HPDE6-E6E7 (cell line): Measurements from ENCODE around the gene HMGXB3.
A peak's percentile ranks its signal among the peaks of the same experiment; 100 is the strongest.
"Not testable (repeated sequence)": the region's sequence is repeated elsewhere in the genome, so short reads cannot be mapped to it uniquely, and the experiment has no call there.

ENCODE experiments used
- DNase-seq: peaks from one replicate; pipeline ENCODE4 v3.0.0; 2011; ENCODE audit warnings: missing footprints; ENCODE audit errors: extremely low spot score

Gene HMGXB3

DNA sequence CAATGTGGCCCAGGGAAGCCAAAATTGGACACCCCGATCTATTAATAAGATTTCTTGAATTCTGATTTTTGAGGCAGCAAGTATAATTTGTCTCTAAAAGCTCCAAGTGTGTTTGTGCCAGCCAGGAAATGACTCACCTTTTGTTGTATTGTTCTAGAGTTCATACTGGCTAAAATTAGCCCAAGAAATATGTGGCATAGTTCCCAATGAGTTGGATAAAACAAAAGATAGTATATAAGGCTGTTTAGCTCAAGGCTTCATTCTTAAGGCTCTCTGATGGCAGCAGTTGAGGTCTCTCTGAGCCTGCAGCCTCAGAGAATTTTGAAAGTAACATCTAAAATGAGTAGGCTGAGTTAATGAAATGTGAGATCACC lies 21.6 kb downstream of the HMGXB3 start:
- DNase-seq, result peak; percentile 67

DNA sequence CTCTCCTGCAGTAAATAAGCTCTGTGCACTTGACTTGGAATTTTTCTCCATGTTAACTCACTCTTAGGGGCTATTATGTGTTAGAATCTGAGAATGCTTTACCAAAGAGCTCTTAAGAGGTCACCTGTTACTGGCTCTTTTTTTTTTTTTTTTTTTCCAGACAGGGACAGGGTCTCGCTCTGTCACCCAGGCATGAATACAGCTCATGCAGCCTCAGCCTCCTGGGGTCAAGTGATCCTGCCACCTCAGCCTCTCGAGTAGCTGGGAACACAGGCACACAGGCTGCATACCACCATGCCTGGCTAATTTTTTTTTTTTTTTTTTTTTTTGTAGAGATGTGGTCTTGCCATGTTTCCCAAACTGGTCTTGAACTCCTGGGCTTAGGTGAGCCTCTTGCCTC lies 22.1 kb downstream of the HMGXB3 start:
- DNase-seq, result no peak

DNA sequence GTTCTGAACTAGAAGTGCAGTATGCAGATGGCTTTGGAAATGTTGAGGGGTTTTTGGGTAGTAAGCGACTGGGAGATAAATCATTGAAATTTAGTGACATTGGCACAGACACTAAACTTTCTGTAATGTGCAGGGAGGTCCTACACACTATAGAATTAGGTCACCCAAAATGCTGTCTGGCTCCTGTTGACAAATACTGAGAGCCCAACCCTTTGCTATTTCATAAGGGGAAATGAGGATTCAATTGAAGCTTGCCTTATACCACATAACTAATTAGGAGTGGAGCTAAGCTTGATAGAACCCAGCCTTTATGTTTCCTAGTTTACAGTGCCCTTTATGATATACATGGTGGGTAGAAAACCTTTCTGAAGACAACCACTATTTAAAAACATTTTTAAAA lies 22.6 kb downstream of the HMGXB3 start:
- no peak for DNase-seq

DNA sequence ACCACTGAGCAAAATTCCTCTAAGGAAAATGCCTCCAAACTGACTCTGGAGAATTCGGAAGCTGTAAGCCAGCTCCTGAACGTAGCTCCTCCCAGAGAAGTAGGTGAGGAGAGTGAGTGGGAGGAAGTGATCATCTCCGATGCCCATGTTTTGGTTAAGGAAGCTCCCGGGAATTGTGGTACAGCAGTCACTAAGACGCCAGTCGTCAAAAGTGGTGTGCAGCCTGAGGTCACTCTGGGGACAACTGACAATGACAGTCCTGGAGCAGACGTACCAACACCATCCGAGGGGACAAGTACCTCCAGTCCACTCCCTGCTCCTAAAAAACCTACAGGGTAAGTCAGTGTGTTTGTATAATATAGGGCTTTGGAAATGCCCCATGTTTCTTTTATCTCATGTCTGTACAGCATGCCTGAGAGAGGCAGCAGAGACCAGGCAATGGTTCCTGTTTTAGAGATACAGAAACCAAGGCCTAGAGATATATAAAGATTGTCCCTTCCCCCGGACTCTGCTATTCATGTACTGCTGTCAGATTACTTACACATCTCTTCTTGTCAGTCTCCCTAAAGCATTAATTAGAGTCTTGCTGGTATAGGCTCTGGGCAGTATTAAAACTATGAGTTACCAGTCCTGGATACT lies 23.9 kb downstream of the HMGXB3 start:
- no peak for DNase-seq

DNA sequence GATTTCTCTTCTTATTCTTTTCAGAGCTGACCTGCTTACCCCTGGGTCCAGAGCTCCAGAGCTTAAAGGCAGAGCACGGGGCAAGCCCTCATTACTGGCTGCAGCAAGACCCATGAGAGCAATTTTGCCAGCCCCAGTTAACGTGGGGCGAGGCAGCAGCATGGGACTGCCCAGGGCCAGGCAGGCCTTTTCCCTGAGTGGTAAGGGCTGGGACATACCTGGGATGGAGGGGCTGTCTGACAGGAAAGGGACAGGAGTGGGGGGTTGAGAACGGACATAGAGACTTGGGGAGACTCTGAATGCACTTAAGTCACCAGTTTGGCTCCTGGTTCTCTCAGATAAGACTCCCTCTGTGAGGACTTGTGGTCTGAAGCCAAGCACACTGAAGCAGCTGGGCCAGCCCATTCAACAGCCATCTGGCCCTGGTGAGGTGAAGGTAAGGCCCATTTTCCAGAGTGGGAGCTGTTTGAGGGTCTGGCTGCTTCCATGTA lies 26.2 kb downstream of the HMGXB3 start:
- DNase-seq, result no peak

DNA sequence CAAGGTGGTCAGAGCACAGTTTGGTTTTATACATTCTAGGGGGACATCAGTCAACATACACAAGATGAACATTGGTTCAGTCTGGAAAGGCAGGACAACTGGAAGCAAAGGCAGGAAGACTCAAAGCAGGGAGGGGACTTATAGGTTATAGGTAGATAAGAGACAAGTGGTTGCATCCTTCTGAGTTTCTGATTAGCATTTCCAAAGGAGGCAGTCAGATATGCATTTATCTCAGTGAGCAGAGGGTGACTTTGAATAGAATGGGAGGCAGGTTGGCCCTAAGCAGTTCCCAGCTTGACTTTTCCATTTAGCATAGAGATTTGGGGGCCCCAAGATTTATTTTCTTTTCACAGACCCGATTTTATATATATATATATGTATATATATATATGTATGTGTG lies 27.5 kb downstream of the HMGXB3 start:
- DNase-seq, result not testable (repeated sequence)

DNA sequence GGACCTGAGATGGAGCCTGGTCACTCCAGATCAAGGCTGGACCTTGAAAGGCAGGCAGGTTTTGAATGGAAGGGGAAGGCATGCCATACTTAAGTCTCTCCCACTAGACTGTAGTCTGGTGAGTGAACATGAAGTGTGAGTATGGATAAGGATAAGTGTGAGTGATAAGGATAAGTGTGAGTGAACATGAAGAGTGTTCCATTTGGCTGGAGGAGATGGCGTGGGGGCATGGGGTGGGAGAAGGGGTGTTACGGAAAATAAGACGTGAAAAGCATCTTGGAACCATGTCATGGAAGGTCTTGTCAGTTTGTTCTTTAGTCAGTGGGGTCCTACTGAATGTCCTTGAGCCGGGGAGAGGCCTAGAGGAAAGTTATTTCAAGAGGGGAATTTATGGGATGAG lies 32.8 kb downstream of the HMGXB3 start:
- DNase-seq, result no peak

DNA sequence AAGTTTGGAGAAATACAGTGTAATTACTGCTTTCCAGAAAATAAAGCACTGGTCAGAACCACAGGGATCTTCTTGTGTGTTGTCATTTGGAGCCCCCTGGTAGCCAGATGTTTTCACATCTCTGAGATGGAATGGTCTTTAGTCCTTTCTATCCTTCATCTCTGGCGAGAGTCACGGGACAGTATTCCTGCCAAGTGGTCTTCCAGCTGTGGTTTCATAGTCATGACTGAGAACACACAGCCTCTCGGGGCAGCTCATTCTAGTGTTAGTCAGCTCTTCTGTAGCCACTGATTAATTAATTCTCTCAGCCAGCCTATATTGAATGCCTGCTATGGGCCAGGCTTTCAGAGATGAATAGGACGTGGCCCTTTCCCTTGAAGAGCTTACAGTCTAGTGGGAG lies 34.1 kb downstream of the HMGXB3 start:
- no peak for DNase-seq

DNA sequence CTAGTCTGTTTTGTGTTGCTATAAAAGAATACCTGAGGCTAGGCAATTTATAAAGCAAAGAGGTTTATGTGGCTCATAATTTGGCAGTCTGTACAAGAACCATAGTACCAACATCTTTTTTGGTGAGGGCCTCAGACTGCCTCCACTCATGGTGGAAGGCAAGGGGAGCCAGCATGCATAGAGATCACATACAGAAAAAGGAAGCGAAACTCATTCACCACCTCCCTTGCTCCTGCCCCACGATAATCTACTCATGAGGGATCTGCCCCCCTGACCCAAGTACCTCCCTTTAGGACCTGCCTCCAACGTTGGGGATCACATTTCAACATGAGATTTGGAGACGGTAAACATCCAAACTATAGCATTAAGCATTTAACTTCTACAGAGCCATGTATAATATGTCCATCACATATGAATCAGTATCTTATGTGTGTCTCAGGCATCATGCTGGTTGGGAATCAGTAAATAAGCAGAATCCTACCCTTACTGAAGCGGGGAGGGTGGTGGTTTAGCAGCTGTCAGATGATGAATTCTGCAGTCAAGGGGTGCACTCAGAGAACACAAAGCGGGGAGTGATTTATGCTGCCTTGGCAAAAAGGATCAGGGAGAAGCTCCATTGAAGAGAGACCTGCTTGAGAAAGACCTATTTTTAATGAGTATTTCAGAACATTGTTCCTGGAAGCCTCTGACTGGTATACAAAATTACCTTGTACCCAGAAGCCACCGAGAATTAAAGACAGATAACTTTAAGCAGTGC lies 34.8 kb downstream of the HMGXB3 start:
- DNase-seq, result no peak

DNA sequence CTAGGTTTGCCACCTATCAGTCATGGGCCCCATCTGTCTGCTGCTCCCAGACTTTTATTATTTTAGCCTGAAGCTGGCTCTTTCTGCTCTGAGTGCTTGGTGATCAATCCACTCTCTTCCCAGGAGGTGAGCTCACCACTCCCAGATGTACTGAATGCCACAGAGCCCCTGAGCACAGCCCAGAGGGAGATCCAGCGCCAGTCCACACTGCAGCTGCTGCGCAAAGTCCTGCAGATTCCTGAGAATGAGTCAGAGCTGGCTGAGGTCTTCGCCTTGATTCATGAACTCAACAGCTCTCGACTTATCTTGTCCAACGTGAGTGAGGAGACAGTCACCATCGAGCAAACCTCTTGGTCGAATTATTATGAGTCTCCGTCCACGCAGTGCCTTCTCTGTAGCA lies 36.0 kb downstream of the HMGXB3 start:
- peak; percentile 95 for DNase-seq

DNA sequence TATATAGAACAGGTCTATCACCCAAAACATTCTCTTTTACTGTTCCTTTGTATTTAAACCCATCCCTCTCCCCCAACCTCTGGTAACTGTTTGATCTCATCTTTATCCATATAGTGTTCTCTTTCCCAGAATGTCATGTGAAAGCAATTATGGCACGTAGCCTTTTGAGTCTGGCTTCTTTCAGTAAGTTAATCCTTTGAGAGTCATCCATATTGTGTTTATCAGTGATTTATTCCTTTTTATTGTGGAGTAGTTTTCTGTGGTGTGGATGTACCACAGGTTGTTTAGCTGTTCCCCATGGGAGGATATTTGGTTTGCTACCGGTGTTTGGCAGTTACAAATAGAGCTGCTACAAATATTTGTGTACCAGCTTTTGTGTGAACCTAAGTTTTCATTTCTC lies 38.0 kb downstream of the HMGXB3 start:
- DNase-seq, result no peak

DNA sequence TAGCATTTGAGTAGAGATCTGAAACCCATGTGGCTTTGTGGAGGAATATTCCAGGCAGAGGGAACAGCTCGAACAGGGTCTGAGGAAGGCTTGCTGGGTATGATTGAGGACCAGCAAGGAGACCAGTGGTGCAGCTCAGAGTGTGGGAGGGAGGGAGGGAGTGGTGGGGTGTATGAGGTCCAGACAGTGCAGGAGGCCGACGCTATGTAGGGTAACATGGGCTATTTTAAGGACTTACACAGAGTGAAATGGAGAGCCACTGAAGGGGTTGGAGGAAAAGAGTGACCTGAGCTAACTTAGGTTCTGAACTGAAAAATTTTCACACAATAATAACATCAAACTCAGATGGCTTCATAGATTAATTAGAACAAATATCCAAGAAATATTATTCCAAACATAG lies 41.9 kb downstream of the HMGXB3 start:
- DNase-seq, result no peak

DNA sequence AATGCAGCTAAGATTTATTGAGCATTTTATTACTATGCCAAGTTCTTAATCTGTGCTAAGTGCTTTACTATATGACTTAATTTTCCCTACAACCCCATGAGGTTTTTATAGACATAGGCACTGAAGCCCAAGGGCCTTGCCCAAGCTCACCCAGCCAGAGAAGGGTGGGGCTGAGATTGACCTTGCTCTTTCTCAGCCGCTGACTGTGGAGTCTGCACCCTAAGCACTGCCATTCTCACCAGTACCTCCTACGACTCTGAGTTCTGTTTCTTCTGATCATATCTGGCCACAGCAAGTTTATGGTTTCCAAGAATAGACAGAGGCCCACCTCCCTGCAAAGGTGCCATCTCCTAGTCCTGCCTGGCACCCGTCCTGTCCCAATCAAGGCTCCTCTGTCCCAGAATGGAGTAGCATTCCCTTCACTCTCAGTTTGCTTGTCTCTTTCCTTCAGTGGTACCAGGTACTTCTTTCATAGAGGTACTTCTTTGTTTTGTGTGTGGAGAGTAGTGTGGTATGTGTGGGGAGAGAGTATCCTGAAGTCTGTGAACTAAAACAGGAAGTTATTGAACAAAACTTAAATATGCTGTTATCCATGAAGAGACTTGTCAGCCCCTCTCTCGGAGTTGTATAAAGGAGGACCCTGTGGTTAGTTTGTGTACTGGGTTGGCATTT lies 43.3 kb downstream of the HMGXB3 start:
- no peak for DNase-seq

DNA sequence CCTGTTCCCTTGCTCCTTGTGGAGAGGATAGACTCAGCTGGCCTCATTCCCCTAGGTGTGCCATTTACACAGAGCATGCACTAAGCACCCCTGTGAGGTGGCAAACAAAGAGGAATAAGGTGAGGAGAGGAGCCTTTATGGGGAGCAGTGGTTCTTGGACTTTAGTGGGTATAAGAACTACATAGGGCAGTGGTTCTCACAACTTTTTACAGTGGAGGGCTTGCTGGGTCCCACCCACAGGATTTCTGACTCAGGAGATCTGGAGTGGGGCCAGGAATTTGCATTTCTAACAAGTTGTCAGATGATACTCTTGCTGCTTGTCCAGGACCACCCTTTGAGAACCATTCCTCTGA lies 43.8 kb downstream of the HMGXB3 start:
- DNase-seq, result no peak

DNA sequence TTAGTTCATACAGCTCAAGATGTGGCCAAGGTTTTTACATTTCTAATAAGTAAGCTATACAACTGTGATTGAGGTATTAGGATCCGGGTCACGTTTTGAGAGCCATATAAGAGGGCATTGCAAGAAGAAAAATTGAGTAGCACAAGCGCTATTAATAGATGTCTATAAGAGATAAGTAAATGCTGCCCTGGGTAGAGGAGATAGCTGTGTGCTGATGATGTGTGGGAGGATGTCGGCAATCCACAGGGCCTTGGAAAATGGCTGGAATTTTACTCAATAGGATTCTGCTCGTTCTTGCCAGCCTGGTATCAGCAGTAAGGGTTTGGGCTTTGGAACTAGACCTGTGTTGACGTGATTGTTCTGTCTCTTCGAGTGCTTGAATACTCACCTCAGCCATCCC lies 44.2 kb downstream of the HMGXB3 start:
- no peak for DNase-seq

DNA sequence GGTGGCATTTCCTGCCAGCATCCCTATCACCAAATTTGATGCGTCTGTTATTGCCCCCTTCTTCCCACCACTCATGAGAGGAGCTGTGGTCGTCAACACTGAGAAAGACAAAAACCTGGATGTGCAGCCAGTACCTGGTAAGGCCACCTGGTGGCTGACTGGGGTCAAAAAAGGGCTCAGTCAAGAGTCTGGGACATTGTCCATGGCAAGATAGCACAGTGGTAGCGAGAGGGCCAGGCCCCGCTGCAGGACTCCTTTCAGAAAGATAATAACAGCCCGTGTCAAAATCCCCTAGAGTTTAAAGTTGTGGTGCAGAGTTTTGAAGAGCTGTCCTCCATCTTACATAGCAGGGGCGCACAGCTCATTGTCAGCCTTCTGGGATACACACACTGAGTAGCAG lies 45.0 kb downstream of the HMGXB3 start:
- DNase-seq, result no peak

DNA sequence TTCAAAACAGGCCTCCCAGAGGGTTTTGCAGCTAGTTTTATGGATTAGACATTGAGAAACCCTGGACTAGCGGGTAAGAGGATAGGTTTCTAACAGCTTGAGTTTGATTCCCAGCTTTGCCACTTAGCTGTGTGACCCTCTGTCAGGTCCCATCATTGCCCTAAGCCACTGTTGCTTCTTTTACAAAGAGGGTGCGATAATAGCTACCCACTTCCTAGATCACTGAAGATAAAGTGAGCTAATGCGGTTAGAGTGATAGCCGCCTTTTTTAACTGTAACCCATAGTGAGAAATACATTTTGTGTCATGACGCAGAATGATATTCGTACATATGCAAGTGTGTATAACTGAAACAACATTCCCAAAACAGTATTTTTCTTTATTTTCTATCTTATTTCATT lies 45.5 kb downstream of the HMGXB3 start:
- DNase-seq, result no peak

DNA sequence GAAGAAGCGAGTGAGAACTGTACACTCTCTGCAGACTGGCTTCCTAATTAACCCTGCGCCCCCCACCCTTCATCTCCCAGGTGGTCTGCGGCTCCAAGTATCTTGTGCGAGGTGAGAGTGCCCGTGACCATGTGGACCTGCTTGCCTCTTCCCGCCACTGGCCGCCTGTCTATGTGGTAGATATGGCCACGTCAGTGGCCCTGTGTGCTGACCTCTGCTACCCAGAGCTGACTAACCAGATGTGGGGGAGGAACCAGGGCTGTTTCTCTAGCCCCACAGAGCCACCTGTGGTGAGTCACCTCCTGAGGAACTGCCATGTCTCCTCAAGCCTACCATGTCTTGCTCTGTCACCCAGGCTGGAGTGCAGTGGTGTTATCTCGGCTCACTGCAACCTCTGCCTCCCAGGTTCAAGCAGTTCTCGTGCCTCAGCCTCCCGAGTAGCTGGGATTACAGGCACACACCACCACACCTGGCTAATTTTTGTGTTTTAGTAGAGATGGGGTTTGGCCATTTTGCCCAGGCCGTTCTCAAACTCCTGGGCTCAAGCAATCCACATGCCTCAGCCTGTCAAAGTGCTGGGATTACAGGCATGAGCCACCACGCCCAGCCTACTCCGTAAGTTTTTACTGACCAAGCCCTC lies 49.8 kb downstream of the HMGXB3 start:
- peak; percentile 99 for DNase-seq

DNA sequence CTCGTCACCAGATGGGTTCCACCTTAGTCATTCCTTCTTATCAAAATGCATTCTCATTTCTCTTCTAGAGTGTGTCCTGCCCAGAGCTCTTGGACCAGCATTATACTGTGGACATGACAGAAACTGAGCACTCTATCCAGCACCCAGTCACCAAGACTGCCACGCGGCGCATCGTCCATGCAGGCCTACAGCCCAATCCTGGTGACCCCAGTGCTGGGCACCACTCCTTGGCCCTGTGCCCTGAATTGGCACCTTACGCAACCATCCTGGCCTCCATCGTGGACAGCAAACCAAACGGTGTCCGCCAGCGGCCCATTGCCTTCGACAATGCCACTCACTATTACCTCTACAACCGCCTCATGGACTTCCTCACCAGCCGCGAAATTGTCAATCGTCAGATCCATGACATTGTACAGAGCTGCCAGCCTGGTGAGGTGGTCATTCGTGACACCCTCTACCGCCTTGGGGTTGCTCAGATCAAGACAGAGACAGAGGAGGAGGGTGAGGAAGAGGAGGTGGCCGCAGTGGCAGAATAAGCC lies 51.2 kb downstream of the HMGXB3 start:
- no peak for DNase-seq

DNA sequence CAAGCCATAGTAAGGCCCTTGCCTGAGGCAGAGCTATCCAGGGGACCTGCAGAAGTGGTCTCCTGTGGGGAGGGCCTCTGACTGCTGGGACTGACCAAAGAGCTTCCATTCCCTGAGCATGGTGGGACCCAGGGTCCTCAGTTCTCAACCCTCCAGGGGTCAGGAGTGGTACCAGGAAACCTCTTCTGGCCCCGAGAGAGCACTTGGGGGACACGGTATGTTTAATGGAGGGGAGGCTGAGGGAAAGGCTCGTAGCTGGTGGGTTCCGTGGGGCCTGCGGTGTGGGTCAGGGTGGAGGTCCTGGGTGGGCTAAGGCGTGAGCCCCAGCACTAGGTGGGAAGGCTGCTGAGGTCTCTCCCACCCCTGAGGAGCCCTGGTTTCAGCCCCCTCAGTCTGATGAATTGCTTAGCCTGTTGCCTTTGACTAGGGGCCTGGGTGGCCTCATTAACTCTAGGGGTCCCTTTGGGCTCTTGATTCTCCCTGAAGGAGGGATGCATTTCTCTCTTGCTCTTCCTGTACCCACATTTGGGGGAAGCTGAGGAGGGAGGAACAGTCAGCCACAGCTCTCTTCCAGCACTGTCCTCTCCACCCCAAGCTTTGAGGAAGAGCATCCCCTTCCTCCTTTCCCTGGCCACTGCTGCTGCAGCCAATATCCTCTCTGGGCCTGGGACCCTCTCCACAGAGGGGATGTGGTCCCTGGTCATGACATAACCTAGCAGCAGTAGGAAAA lies 51.9 kb downstream of the HMGXB3 start:
- DNase-seq, result no peak

DNA sequence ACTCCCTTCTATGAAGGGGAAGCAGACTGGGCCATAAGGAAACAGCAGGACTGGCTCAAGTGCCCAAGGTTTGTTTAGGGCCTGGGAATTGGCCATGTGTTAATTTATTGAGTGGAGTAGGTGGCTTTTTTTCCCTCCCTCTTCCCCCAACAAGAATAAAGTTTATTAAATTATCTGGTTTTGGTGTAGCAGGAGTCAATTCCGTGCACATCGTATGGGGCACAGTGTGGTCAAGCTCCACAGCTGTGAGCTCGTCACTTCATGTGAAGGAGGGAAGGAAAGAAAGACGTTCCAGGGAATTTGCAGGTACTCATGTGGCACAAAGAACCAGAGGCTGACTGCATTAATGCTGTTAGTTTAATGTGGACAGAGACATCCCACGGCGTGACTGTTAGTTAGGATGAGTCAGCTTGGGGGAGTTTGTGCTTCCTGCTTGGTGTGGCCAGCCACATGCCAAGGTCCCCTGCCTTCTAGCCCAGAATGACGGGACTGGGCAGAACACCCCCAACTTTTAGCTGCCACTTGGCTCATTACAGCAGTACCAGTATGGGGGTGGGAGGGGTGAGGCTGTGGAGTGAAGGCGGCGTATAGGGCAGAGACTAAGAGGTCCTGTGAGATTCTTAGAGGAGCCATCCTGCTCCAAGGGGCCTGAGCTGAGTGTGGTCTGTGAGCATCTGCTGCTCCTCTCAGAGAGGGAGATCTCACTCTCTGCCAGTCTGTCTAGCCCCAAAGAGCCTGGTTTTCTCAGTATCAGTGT lies 52.6 kb downstream of the HMGXB3 start:
- DNase-seq, result no peak
